Limb (tissue), 2 donors: ENCODE results near the gene ACAP2.

ENCODE experiments used
- DNase-seq, 2 donors: peaks; one replicate each; pipeline ENCODE4 v3.0.0-alpha.2; 2016; ENCODE audit errors: extremely low spot score in 2 of 2

Gene ACAP2

GRCh38 chr3:195260280-195260905 lies 182.4 kb downstream of the ACAP2 start:
- no peak for DNase-seq

DNA sequence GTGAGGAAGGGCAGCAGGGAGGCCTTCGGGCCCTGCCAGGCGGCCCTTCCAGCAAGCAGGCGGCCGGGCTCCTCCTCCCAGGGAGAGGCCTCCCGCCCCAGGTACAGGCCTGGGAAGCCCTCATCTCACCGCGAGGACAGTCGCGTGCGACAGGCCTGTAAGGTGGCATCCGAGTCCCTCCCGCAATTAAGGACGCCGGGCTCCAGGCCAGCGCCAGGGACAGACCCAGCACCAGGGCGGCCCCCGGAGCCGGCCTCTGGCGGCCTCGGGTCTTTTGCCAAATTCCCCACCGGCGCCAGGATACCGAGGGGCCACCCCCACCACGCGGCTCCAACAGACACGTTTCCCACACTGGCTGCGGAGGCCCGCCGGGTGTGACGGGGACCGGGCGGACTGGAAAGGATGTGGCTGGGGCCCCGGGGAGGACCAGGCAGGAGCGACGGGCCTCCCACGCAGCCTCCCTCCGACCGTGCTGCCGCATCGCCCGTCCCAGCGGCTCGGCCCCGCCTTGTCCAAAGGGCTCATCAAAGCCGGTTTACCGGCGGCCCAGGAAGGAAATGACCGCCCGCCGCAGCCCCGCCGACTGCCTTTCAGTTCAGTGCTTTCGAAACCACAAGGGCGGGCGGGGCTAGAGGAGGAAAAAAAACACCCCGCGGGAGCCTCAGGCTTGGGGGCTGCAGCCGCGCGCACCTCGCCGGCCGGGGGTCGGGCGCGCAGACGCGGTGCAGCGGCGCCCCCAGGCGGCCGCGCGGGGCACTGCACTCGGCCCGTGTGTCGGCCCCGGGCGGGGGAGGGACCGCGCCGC lies 183.1 kb downstream of the ACAP2 start:
- peak; percentile 91 to 96 for DNase-seq

DNA sequence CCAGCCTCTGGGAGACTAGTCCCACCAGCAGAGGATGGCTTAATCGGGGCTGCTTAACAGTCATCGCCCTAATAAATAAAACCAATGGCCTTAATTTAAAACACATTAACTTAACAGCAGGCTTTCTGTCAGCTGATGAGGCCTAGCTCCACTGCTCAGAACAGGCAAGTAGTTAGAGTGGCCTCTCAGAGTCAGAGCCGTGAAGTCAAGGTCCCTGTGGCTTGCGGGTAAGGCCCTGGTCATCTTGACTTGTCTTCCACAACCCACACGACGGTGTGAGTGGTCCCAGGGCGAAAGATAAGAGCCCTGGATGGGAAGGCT lies 183.7 kb downstream of the ACAP2 start:
- DNase-seq, result no peak

DNA sequence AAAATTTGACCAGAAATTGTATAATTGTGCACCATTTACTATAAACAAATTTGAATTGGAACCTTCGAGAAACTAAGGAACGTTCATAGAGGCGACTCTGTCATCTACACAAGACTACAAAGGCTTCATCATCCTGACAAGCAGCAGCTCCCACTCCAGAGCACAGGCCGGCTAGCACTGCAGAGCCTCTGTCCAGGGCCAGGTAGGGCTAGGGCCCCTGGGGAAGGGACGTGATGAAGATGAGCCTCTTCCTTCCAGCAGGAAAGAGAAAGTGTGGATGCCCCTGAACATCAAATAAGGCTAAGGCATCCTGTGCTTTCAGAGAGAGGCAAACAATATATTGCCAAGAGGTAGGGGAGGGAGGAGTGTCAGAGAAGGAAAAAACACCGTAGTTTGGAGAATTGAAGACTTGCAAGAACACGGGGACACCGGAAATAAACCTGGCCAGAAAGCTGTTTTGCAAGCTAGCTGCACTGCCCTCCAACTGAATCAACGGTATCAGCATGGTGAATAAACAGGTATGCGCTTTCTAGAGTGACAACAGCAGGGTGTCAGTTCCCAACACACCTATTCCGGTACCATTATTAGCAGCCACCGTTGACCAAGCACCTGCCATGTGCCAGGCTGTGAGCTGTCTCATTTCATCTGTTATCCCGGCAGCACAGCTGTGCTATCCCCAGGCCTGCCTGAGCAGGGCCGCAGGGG lies 184.2 kb downstream of the ACAP2 start:
- no peak for DNase-seq

DNA sequence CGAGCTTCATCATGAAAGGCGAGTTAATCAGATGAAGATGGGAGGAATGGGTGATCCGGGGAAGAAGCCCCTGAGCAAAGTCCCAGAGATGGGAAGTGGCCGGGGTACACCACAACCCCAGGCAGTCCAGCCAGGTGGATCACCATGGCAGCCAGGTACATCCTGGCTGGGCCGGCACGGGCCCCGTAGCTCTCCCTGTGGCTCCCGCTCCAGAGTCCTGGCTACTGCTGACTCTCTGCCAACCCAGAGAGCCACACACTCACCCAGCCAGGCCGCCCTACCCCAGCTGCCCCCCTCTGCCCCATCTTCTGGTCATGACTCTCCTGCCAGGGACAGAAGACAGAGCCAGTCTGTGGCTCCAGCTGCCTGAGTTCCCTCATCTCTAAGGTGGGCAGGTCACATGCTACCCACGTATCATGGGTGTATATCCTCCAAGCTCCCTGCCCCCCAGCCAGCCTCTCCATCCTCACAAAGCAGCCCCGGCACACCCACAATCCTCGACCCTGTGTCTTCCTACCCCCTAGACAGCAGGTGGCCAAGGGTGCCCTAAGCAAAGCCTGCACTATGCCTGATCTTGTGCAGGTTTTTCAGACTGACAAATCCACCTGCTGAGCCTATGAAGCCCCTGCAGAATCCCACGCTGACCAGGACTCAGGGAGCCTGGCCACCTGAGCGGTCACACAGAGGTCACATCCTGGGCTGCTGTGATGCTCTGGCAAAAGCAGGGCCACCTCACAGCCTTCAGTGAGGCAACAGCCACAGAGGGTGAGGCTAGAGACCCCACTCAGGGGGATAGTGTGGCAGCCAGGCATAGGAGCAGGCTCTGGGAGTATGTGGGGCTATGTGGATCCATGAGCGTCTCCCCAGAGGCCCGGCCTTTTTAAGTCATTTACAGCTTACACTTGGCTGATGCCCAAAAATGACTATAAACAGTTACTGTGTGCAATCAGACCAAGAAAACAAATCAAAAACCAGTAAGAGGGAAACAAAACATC lies 185.1 kb downstream of the ACAP2 start:
- no peak for DNase-seq

DNA sequence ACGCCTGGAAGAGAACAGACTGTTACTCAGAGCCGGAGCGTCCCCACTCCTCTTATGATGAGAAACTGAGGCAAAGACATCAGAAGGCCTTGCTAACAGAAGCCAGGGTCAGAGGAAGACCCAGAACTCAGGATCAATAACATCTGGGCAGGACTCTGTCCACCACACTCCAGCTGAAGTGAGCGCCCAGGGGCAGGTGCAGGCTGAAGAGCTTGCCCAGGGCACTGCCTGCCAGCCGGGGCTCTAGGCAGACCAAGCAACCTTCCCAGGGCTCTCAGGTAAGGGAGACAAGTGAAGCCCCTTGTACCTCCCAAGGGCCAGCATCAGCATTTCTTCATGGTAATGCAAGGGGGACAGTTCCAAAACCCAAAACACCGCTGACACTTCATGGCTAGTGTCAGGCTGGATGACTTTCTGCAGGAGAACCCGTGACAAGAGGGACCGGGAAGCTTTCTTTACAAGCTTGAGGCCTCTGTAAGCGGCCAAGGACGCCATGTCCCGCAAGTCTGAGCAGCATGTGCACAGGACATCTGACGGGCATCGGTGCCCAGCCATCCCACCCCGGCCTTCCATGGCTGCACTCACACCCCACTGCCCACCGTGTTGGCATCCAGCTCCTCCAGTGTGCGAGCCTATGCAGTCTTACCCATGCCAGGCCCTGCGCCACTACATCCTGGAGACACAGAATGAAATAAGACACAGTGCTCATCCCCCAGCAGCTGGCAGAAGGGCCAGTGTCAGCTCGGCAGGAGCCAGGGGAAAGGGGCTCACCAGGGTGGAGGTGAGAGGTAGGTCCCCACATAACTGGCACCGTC lies 186.0 kb downstream of the ACAP2 start:
- DNase-seq, result no peak

DNA sequence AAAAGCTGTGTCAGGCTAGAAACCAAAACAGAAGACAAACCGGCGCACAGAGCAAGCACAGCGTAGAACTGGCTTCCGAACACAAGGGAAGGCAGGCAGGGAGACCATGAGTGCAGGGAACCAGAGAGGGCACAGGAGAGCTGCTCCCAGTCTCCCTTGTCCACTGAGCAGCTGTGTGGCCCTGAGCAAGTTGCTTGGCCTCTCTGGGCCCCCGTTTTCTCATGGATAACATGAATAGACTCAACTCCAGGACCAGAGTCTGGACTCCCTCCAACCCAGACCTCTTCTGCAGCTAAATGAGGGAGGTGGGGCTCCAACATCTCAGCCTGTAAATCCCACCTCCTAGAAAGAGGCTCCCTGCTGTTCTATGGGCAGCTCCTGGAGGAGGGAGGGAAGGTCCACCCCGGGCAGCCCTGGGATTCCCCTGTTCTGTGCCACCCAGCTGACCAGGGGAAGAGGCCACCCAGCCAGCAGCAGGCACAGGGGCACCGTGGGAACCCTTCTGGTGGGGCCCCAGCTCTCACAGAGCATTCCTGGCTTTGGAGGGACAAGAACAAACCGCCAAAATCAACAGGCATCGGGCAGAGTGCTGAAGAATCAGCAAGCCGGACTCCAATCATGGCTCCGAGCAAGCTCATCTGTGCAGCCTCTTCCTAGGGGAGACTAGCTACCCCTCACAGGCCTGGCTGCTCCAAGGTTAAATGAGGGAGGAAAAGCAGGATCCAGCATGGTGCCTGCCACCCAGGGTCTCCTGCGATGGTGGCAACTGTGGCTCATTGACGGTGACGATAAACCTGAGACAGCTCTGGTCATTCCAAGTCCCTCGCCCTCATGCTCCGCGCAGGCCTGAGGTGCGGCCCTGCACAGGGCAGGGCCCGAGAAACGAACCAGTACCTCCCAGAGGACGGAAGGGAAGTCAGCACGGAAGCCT lies 187.0 kb downstream of the ACAP2 start:
- DNase-seq, result peak in 1 of 2 donors; percentile 30

DNA sequence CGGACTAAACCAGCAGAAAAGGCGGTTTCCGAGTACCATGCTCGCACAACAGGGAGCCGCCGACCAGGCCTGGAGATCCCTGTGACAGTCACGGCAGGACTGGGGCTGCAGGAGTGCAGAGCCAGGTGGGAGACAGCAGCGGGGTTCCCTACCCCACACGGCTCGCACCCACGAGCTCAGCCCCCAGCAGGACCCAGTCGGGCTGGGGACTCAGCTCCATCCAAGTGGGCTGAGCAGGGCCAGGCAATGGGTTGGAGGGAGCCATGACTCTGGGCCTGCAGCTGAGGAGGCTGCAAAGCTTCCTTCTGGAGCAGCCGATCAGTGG lies 187.7 kb downstream of the ACAP2 start:
- no peak for DNase-seq

- peak in 1 of 2 donors; percentile 33 for DNase-seq
Measured at GRCh38 chr3:195254454-195255175, 188.2 kb downstream of the ACAP2 start.

GRCh38 chr3:195253923-195254432 lies 188.8 kb downstream of the ACAP2 start:
- DNase-seq, result peak in 1 of 2 donors; percentile 47

DNA sequence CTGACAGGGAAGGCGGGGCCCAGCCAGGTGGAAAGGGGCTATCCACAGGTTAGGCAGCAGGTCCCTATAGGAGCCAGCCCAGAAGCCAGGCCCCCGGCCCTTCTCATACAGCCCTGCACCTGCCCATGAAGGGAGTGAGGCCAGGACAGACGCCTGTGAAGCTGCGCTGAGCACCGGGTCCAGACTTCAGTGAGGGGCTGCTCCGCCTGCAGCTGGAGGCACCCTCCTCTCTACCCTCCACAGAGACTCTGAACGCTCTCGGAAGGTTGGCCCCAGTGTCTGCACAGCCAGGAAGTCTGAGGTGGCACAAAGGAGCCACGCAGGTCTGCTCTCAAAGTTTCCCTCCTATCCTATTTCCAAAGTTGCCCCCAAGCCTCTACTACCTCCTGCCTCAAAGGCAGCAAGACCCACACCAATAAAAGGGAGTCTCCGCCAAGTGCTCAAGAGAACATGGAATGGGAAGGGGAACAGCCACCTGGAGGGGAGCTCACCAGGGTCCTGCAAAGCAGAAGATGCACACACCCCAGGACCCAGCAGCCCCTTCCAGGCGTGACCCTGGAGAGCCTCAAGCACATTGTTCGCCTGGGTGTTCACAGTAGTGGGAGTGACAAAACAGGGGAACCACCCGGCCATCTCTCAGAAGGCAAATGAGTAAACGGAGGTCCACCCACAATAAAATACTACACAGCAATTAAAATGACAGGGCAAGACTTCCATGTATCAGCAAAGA lies 191.3 kb downstream of the ACAP2 start:
- peak in 1 of 2 donors; percentile 32 for DNase-seq

DNA sequence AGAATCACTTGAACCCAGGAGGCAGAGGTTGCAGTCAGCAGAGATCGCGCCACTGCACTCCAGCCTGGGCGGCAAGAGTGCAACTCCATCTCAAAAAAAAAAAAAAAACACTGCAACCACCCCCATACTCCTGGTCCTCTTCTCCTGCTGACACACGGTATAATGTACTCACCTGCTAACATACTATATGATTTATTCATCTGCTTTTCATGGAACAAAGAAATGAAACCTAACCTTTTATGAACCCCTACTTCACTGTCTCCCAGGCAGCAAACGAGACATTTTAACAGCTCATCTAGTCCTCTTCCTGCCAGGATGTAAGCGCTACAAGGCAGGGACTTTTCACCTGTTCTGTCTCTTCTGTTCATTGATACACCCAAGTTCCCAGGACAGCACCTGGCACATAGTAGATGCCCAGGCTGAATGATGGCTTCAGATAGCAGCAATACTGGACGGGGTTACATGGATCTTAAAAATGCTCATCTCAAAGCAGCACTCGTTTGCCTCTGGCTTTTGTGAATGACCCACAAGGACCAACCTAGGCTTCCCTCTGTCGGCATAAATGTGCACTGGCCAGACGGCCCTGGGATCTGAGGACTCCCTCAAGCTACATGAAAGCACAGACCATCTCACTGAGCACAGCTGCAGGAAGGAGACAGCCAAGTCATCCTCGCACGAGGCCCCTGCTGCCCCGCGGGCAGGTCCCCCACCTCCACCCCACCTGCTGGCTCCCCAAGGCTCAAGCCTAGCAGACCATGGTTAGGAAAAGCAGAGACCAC lies 192.2 kb downstream of the ACAP2 start:
- peak; percentile 40 to 41 for DNase-seq

DNA sequence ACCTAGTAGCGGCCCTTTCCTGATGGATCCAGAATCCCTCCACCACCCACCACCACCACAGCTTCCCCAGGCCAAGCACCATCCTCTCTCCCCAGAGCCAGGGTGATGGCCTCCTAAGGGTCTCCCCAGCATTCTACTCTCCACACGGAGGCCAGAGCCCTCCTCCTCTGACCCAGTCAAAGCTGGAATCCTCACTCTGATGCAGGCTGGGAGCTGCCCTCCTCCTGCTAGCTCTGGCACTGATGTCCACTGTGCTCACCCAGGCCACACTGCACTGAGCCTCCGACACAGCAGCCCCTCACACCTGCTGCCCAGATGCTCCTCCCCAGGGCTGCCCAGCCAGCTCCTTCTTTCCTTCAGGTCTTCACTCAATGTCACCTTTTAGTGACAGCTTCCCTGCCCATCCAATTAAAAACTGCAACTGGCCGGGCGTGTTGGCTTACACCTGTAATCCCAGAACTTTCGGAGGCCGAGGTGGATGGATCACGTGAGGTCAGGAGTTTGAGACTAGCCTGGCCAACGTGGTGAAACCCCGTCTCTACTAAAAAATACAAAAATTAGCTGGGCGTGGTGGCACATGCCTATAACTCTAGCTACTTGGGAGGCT lies 192.9 kb downstream of the ACAP2 start:
- DNase-seq, result peak in 1 of 2 donors; percentile 27

GRCh38 chr3:195249057-195249770 lies 193.6 kb downstream of the ACAP2 start:
- peak in 1 of 2 donors; percentile 20 for DNase-seq

DNA sequence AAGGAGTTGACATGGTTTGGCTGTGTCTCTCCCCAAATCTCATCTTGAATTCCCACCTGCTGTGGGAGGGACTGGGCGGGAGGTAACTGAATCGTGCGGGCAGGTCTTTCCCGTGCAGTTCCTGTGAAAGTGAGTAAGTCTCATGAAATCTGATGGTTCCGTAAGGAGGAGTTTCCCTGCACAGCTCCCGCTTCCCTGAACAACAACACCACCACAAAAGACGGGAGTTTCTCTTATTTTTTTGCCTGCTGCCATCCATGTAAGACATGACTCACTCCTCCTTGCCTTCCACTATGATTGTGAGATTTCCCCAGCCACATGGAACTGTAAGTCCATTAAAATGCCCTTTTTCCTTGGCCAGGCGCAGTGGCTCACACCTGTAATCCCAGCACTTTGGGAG lies 194.5 kb downstream of the ACAP2 start:
- DNase-seq, result peak in 1 of 2 donors; percentile 8

DNA sequence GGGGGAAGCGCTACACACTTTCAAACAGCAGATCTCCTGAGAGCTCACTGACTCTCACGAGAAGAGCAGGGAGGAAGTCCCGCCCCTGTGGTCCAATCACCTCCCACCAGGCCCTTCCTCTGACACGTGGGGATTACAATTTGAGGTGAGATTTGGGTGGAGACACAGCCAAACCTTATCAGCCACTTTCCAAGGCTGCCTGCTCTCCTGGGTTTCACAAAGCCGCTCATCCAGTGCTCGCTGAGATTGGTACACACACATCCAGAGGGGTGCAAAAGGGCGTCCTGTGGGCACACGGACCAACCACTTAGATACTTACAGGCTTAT lies 195.0 kb downstream of the ACAP2 start:
- no peak for DNase-seq
